H1 (cell line): ENCODE measurements around the gene RBM38. TPM values are rescaled to one million over a fixed set of nuclear protein-coding genes. Genes with fewer than 3 reads are reported as not detected.

Experiments used
- CTCF ChIA-PET: fragments of 300-600 bp; sonication (Branson Sonifier 250); formaldehyde crosslinking; loops from one replicate; lab custom pipeline; 2021; ENCODE audit not compliant: partially characterized antibody; lab: Charles Lee
- POLR2A ChIA-PET: fragments of 300-600 bp; sonication (Branson Sonifier 250); formaldehyde crosslinking; loops from one replicate; lab custom pipeline; 2021; ENCODE audit warnings: inconsistent platforms; ENCODE audit not compliant: partially characterized antibody; lab: Charles Lee
- DNase-seq, 2 experiments: peaks; one replicate each; pipeline versions ENCODE4 v3.0.0 to v3.0.0-alpha.2; 2010 to 2022; ENCODE audit warnings: low spot score in 2 of 2, low read depth in 1 of 2, mixed read lengths in 1 of 2
- FAIRE-seq: peaks from 2 replicates; lab custom pipeline; 2011; peaks lifted over from hg19 to GRCh38; lab: Jason Lieb, UNC
- H2AFZ ChIP-seq: 2 replicates; pipeline ENCODE4 v1.8.1; 2012; ENCODE audit warnings: low read length, inconsistent platforms
- H2AK5ac ChIP-seq: 2 replicates; pipeline ENCODE4 v1.6.1; 2013; ENCODE audit warnings: low read depth, low read length
- H2BK120ac ChIP-seq: replicated peaks from 2 replicates; pipeline ENCODE3; 2013; ENCODE audit warnings: low read depth, low read length, inconsistent platforms
- H2BK12ac ChIP-seq: 2 replicates; pipeline ENCODE4 v1.6.1; 2013; ENCODE audit warnings: low read depth, low read length
- H2BK15ac ChIP-seq: 2 replicates; pipeline ENCODE4 v1.6.1; 2013; ENCODE audit warnings: low read length
- H2BK20ac ChIP-seq: 2 replicates; pipeline ENCODE4 v1.6.1; 2013; ENCODE audit warnings: low read length
- H2BK5ac ChIP-seq: 2 replicates; pipeline ENCODE4 v1.6.1; 2013; ENCODE audit warnings: low read depth, low read length
- H3K14ac ChIP-seq: 2 replicates; pipeline ENCODE4 v1.6.1; 2013; ENCODE audit warnings: inconsistent platforms; ENCODE audit not compliant: insufficient read length
- H3K18ac ChIP-seq: 2 replicates; pipeline ENCODE4 v1.6.1; 2013; ENCODE audit warnings: low read length; ENCODE audit errors: extremely low read depth
- H3K23ac ChIP-seq: 2 replicates; pipeline ENCODE4 v1.6.1; 2013; ENCODE audit warnings: inconsistent platforms; ENCODE audit not compliant: insufficient read length
- H3K23me2 ChIP-seq: 2 replicates; pipeline ENCODE4 v1.6.1; 2013; ENCODE audit warnings: low read depth, low read length
- H3K27ac ChIP-seq: 2 replicates; pipeline ENCODE4 v1.6.1; 2011; ENCODE audit warnings: low read depth, low read length, inconsistent platforms
- H3K27me3 ChIP-seq, 4 experiments: replicated peaks in 1 of 4; 1 replicate in 1 of 4; 2 replicates in 3 of 4; pipeline versions ENCODE4 v1.6.1 to v1.8.1; 2011 to 2013; ENCODE audit warnings: low read length in 3 of 4, mild to moderate bottlenecking in 3 of 4, inconsistent platforms in 2 of 4, mixed read lengths in 2 of 4, moderate library complexity in 1 of 4; ENCODE audit not compliant: control insufficient read depth in 3 of 4, insufficient read depth in 3 of 4; ENCODE audit errors: extremely low read depth in 1 of 4
- H3K36me3 ChIP-seq, 4 experiments: 2 replicates each; pipeline versions ENCODE4 v1.6.1 to v1.8.1; 2011 to 2013; ENCODE audit warnings: mild to moderate bottlenecking in 4 of 4, low read length in 3 of 4, moderate library complexity in 2 of 4, control low read depth in 1 of 4, inconsistent platforms in 1 of 4; ENCODE audit not compliant: insufficient read depth in 4 of 4, control insufficient read depth in 2 of 4
- H3K4ac ChIP-seq: replicated peaks from 2 replicates; pipeline ENCODE3; 2013; ENCODE audit warnings: low read length, low read depth, mixed read lengths, inconsistent platforms; ENCODE audit not compliant: insufficient read length
- H3K4me1 ChIP-seq, 4 experiments: replicated peaks in 1 of 4; 1 replicate in 1 of 4; 2 replicates in 3 of 4; pipeline versions ENCODE4 v1.6.1 to v1.8.1; 2011 to 2013; ENCODE audit warnings: low read length in 3 of 4, inconsistent platforms in 2 of 4, mixed read lengths in 1 of 4; ENCODE audit not compliant: insufficient read depth in 4 of 4, control insufficient read depth in 3 of 4
- H3K4me2 ChIP-seq, 2 experiments: 2 replicates each; pipeline versions ENCODE4 v1.6.1 to v1.8.1; 2011 to 2013; ENCODE audit warnings: low read depth in 2 of 2, low read length in 2 of 2, control low read depth in 1 of 2, inconsistent platforms in 1 of 2, mild to moderate bottlenecking in 1 of 2; ENCODE audit not compliant: insufficient read depth in 1 of 2
- H3K4me3 ChIP-seq, 4 experiments: fragments of 200-600, 300-600 bp in 1 of 4; sonication (generic), shearing (Covaris generic), sonication (Bioruptor Twin) in 1 of 4; 2 replicates each; pipeline versions ENCODE4 v1.5.1 to v1.8.1; 2011 to 2016; ENCODE audit warnings: low read length in 4 of 4, low read depth in 3 of 4, control low read depth in 2 of 4, inconsistent platforms in 2 of 4, mild to moderate bottlenecking in 2 of 4, mixed read lengths in 1 of 4, moderate library complexity in 1 of 4; ENCODE audit not compliant: insufficient read depth in 2 of 4; ENCODE audit errors: extremely low read depth in 1 of 4
- H3K56ac ChIP-seq: replicated peaks from 2 replicates; pipeline ENCODE3; 2013; ENCODE audit warnings: low read depth, mild to moderate bottlenecking, mixed read lengths, low read length, inconsistent platforms; ENCODE audit not compliant: insufficient read length
- H3K79me1 ChIP-seq: 2 replicates; pipeline ENCODE4 v1.6.1; 2013; ENCODE audit warnings: low read depth, low read length, control low read depth
- H3K79me2 ChIP-seq, 2 experiments: 2 replicates each; pipeline versions ENCODE4 v1.6.1 to v1.8.1; 2012 to 2013; ENCODE audit warnings: low read length in 2 of 2, mild to moderate bottlenecking in 2 of 2, inconsistent platforms in 1 of 2; ENCODE audit not compliant: insufficient read depth in 2 of 2, control insufficient read depth in 1 of 2
- H3K9ac ChIP-seq, 4 experiments: replicated peaks in 1 of 4; 1 replicate in 1 of 4; 2 replicates in 3 of 4; pipeline versions ENCODE4 v1.6.1 to v1.8.1; 2011 to 2013; ENCODE audit warnings: low read depth in 3 of 4, low read length in 3 of 4, control low read depth in 2 of 4, mild to moderate bottlenecking in 2 of 4, moderate library complexity in 2 of 4, inconsistent platforms in 1 of 4; ENCODE audit errors: extremely low read depth in 1 of 4
- H3K9me3 ChIP-seq, 2 experiments: 2 replicates each; pipeline versions ENCODE4 v1.6.1 to v1.8.1; 2012 to 2013; ENCODE audit warnings: mild to moderate bottlenecking in 2 of 2, moderate library complexity in 2 of 2, control low read depth in 1 of 2, inconsistent platforms in 1 of 2, low read depth in 1 of 2, low read length in 1 of 2, mixed read lengths in 1 of 2; ENCODE audit not compliant: insufficient read depth in 2 of 2
- H4K20me1 ChIP-seq, 2 experiments: replicated peaks in 1 of 2; 2 replicates each; pipeline versions ENCODE3 to v1.8.1; 2011 to 2013; ENCODE audit warnings: inconsistent platforms in 2 of 2, low read length in 2 of 2, mild to moderate bottlenecking in 1 of 2; ENCODE audit not compliant: insufficient read depth in 2 of 2, control insufficient read depth in 1 of 2
- H4K5ac ChIP-seq: 2 replicates; pipeline ENCODE4 v1.6.1; 2013; ENCODE audit warnings: low read length, low read depth, mixed read lengths, inconsistent platforms; ENCODE audit not compliant: insufficient read length
- H4K8ac ChIP-seq: 2 replicates; pipeline ENCODE4 v1.8.0; 2013; ENCODE audit warnings: mild to moderate bottlenecking, moderate library complexity, low read length, inconsistent platforms; ENCODE audit not compliant: insufficient read depth; ENCODE audit errors: extremely low read depth
- H4K91ac ChIP-seq: replicated peaks from 2 replicates; pipeline ENCODE3; 2013; ENCODE audit warnings: low read length, mixed read lengths, inconsistent platforms; ENCODE audit not compliant: insufficient read length
- TCF12 ChIP-seq: IDR thresholded peaks from 2 replicates; pipeline ENCODE4 v1.6.1; 2011; ENCODE audit warnings: low read depth, mild to moderate bottlenecking, low read length
- TEAD4 ChIP-seq: IDR thresholded peaks from 2 replicates; pipeline ENCODE4 v1.6.1; 2012; ENCODE audit warnings: low read depth, low read length, inconsistent platforms, mixed read lengths
- WGBS, 2 experiments: shearing (Covaris generic) in 1 of 2; methylation state at CpG; one replicate each; pipeline versions ENCODE4 v1.1.6 to v1.1.7; 2013 to 2015; ENCODE audit warnings: low lambda C conversion rate in 2 of 2, mixed read lengths in 2 of 2, inconsistent platforms in 1 of 2, low coverage in 1 of 2, missing lambda C conversion rate in 1 of 2; ENCODE audit not compliant: insufficient replicate concordance in 2 of 2, insufficient coverage in 1 of 2, insufficient read length in 1 of 2; ENCODE audit errors: extremely low coverage in 1 of 2, missing lambda C conversion rate in 1 of 2; 5-methylcytosine and 5-hydroxymethylcytosine counted together
- polyA plus RNA-seq, 7 experiments: library from polyadenylated mRNA; depleted of rRNA in 3 of 7; stranded (reverse) in 5 of 7; unstranded in 2 of 7; fragments of >200 nt in 5 of 7; fragments of 200-250 nt in 2 of 7; gene quantifications; 1 replicate in 5 of 7; 2 replicates in 1 of 7; 4 replicates in 1 of 7; pipeline versions ENCODE4 v1.2.1 to v1.2.3, GENCODE V29; 2011 to 2013; ENCODE audit warnings: missing spikeins in 2 of 7, mixed read lengths in 2 of 7
- total RNA-seq: library from RNA; stranded (reverse); fragmentation: NEBNext Ultra II Directional; extraction: Animal tissue kit (Norgen Biotek cat#: 25700); gene quantifications from 2 replicates; pipeline ENCODE4 v1.2.1, GENCODE V29; 2021

Gene RBM38
- total and polyA plus RNA-seq, 2 of the 8 experiments (the other 6 are each of a cell fraction or from before 2014, with no cell fraction given): 57.7 to 109 TPM

DNA sequence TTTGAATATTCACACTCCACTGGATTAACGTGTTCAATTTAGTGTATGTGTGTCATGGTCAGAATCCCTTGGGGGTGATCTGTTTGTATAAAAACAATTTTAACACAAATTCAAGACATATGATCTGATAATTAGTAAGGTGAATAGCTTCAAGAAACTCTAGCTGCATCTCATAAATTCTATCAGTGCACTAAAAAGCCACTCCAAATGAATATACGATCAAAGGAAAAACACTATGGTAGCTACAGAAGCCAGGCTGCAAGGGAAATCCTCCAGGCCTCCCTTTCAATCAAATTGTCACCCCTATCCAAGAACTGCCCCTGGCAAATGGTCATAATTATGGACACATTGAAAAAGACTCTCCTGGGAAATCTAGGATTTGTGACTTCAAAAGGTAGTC is 49.5 kb upstream of the RBM38 start:
- H3K27me3 ChIP-seq: no peaks in the 10 kb centered on the region
- H4K5ac ChIP-seq: no peak overlapping the region
- H2BK120ac ChIP-seq: no peak overlapping the region
- no peak overlapping the region for H3K56ac ChIP-seq
- ChIA-PET POLR2A (no interaction called here), CTCF (interaction anchor here (0.8 to 1.5 kb wide), 4 partner anchors 9 to 269 kb away, joined by 3 to 4 read pairs (median 3); no protein-coding TSS in a partner anchor)
- no peak overlapping the region for H3K4ac ChIP-seq
- H2BK20ac ChIP-seq: no peak overlapping the region
- H4K8ac ChIP-seq: no peak overlapping the region
- no peaks in the 10 kb centered on the region for H3K36me3 ChIP-seq
- H2BK15ac ChIP-seq: no peak overlapping the region
- no peak overlapping the region for H2BK12ac ChIP-seq
- TF ChIP-seq TEAD4 (no peak), TCF12 (no peak)
- no peak overlapping the region for H2AK5ac ChIP-seq
- no peaks in the 10 kb centered on the region for H3K23me2 ChIP-seq
- H3K79me2 ChIP-seq: no peaks in the 10 kb centered on the region
- H3K23ac ChIP-seq: no peak overlapping the region
- FAIRE-seq: no peak
- no peak overlapping the region for H3K27ac ChIP-seq
- no peak overlapping the region for H2AFZ ChIP-seq
- no peak overlapping the region for H3K4me2 ChIP-seq
- no peak overlapping the region for H3K14ac ChIP-seq
- H3K4me3 ChIP-seq: no peak overlapping the region
- WGBS, 2 experiments: 85% methylated on average over 2 of the region's 2 CpGs; no CpG with 5 or more reads in 1 of the 2 experiments
- no peaks in the 10 kb centered on the region for H3K79me1 ChIP-seq
- H3K4me1 ChIP-seq: no peaks in the 10 kb centered on the region
- no peaks in the 10 kb centered on the region for H3K9me3 ChIP-seq
- H3K9ac ChIP-seq: no peak overlapping the region
- DNase-seq: no peak
- H3K18ac ChIP-seq: no peak overlapping the region
- H4K91ac ChIP-seq: no peak overlapping the region
- no peaks in the 10 kb centered on the region for H4K20me1 ChIP-seq
- no peak overlapping the region for H2BK5ac ChIP-seq
